IMR-90 (cell line): ENCODE data around the gene UXS1.

ENCODE experiments used
- BHLHE40 ChIP-seq: fragments of 150-350 bp; IDR thresholded peaks from 2 replicates; pipeline ENCODE4 v1.6.1; 2016; ENCODE audit warnings: mild to moderate bottlenecking, low read depth, low read length
- CEBPB ChIP-seq: IDR thresholded peaks from 2 replicates; pipeline ENCODE4 v1.6.1; 2012; ENCODE audit warnings: low read depth, low read length, improper control_type of control experiment
- CHD1 ChIP-seq: IDR thresholded peaks from 2 replicates; pipeline ENCODE4 v1.6.1; 2012; ENCODE audit warnings: low read depth, low read length, improper control_type of control experiment
- MAFK ChIP-seq: IDR thresholded peaks from 2 replicates; pipeline ENCODE4 v1.6.1; 2012; ENCODE audit warnings: low read depth, low read length, improper control_type of control experiment
- MAZ ChIP-seq: IDR thresholded peaks from 2 replicates; pipeline ENCODE4 v1.6.1; 2012; ENCODE audit warnings: low read depth, mild to moderate bottlenecking, low read length, improper control_type of control experiment, moderate library complexity, borderline replicate concordance
- MXI1 ChIP-seq: IDR thresholded peaks from 2 replicates; pipeline ENCODE4 v1.6.1; 2012; ENCODE audit warnings: low read depth, mild to moderate bottlenecking, low read length, moderate library complexity, borderline replicate concordance
- NFE2L2 ChIP-seq: fragments of 150-350 bp; IDR thresholded peaks from 2 replicates; pipeline ENCODE4 v1.6.1; 2016; ENCODE audit warnings: low read depth, mild to moderate bottlenecking, low read length
- POLR2A ChIP-seq: IDR thresholded peaks from 2 replicates; pipeline ENCODE4 v1.6.1; 2012; ENCODE audit warnings: mild to moderate bottlenecking, low read depth, low read length
- RAD21 ChIP-seq: IDR thresholded peaks from 2 replicates; pipeline ENCODE4 v1.6.1; 2012; ENCODE audit warnings: low read length, improper control_type of control experiment
- RCOR1 ChIP-seq: IDR thresholded peaks from 2 replicates; pipeline ENCODE4 v1.6.1; 2012; ENCODE audit warnings: mild to moderate bottlenecking, low read length, improper control_type of control experiment; ENCODE audit not compliant: insufficient replicate concordance
- RFX5 ChIP-seq: IDR thresholded peaks from 2 replicates; pipeline ENCODE4 v1.8.0; 2012; ENCODE audit warnings: low read depth, mild to moderate bottlenecking, low read length, moderate library complexity
- SMC3 ChIP-seq: fragments of 150-350 bp; IDR thresholded peaks from 2 replicates; pipeline ENCODE4 v1.6.1; 2016; ENCODE audit warnings: low read depth, mild to moderate bottlenecking, antibody characterized with exemption, low read length, moderate library complexity
- TF ChIP-seq, protein P1 (sequence below): fragments of 150-350 bp; IDR thresholded peaks from 2 replicates; pipeline ENCODE4 v1.6.1; 2017; ENCODE audit warnings: mild to moderate bottlenecking, antibody characterized with exemption, low read length, low read depth
- TF ChIP-seq, protein P2 (sequence below): conservative IDR thresholded peaks from 2 replicates; pipeline ENCODE4 v1.5.1; 2012; ENCODE audit warnings: mild to moderate bottlenecking, low read depth, low read length, improper control_type of control experiment

DNA sequence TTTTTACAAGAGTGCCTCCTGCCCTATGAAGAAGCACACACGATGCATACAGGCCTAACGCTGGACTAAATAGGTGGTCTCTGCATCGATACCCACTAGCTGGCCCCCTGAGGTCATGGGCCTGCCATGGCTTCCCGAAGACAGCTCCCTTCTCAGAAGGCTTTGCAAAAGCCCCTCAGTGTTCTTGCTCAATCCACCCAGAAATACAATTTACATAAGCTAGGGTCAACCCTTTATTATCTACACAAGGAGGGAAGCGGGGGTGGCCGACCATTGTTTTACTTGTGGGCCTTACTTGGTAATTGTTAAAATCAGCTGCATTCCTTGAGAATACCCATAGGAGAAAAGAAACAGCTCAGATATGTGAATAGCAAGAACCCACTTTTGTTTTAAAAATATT, 28.5 kb downstream of the UXS1 start:
- TF ChIP-seq POLR2A (no peak), SMC3 (no peak), MAFK (no peak), CHD1 (no peak), MAZ (no peak), RAD21 (no peak), RCOR1 (no peak), BHLHE40 (no peak), CEBPB (no peak), NFE2L2 (no peak), RFX5 (no peak), MXI1 (no peak)
- TF ChIP-seq, protein P1, sequence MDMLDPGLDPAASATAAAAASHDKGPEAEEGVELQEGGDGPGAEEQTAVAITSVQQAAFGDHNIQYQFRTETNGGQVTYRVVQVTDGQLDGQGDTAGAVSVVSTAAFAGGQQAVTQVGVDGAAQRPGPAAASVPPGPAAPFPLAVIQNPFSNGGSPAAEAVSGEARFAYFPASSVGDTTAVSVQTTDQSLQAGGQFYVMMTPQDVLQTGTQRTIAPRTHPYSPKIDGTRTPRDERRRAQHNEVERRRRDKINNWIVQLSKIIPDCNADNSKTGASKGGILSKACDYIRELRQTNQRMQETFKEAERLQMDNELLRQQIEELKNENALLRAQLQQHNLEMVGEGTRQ: no peak
- TF ChIP-seq, protein P2, sequence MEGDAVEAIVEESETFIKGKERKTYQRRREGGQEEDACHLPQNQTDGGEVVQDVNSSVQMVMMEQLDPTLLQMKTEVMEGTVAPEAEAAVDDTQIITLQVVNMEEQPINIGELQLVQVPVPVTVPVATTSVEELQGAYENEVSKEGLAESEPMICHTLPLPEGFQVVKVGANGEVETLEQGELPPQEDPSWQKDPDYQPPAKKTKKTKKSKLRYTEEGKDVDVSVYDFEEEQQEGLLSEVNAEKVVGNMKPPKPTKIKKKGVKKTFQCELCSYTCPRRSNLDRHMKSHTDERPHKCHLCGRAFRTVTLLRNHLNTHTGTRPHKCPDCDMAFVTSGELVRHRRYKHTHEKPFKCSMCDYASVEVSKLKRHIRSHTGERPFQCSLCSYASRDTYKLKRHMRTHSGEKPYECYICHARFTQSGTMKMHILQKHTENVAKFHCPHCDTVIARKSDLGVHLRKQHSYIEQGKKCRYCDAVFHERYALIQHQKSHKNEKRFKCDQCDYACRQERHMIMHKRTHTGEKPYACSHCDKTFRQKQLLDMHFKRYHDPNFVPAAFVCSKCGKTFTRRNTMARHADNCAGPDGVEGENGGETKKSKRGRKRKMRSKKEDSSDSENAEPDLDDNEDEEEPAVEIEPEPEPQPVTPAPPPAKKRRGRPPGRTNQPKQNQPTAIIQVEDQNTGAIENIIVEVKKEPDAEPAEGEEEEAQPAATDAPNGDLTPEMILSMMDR: no peak
